GM19328 (cell line): Measurements from ENCODE around the gene ZW10.
"Not testable (repeated sequence)": the region's sequence is repeated elsewhere in the genome, so short reads cannot be mapped to it uniquely, and the experiment has no call there.

Source experiments
- ATAC-seq: cut with Tn5 transposase; IDR thresholded peaks from one replicate; pipeline ENCODE4 v1.9.1; 2021; ENCODE audit warnings: mild to moderate bottlenecking, moderate library complexity; ENCODE audit not compliant: unreplicated experiment

The ZW10 gene, protein sequence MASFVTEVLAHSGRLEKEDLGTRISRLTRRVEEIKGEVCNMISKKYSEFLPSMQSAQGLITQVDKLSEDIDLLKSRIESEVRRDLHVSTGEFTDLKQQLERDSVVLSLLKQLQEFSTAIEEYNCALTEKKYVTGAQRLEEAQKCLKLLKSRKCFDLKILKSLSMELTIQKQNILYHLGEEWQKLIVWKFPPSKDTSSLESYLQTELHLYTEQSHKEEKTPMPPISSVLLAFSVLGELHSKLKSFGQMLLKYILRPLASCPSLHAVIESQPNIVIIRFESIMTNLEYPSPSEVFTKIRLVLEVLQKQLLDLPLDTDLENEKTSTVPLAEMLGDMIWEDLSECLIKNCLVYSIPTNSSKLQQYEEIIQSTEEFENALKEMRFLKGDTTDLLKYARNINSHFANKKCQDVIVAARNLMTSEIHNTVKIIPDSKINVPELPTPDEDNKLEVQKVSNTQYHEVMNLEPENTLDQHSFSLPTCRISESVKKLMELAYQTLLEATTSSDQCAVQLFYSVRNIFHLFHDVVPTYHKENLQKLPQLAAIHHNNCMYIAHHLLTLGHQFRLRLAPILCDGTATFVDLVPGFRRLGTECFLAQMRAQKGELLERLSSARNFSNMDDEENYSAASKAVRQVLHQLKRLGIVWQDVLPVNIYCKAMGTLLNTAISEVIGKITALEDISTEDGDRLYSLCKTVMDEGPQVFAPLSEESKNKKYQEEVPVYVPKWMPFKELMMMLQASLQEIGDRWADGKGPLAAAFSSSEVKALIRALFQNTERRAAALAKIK

DNA sequence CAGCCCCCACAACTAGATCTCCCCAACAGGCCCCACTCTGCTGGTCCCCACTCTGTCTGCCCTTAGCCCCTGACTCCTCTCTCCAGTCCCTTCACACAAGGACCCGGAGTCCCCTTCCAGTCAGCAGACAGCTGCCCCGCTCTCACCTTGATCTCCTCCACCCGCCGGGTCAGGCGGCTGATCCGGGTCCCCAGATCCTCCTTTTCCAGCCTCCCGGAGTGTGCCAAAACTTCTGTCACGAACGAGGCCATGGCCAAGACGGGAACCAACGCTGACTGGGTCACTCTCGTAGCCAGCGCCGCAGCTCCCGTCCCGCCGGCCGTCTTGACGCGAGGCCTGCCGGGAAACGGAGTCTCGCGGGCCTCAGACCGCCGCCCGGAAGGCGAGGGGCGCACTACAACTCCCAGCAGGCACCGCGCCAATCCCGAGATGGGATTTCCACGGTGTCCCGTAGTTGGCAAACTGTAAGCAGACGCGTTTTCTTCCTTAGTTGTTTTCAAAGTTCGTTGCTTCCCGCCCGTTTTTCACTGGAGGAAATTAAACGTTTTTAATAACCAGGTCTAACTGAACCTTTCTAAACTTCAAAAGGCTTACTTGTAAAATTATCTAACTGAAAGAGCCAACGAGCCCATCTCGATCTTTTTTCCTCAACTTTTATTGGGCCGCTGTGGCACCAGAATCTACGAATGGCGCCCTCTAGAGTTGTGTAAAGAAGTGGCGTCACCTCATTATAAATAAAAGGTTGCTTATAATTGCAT lies at the start of gene ZW10:
Gene ZW10 (minus strand): TSS at position 277 of the 758 bp plus-strand sequence. CDS start 26 bp downstream, at position 251.
- ATAC-seq, result peak; percentile 99

DNA sequence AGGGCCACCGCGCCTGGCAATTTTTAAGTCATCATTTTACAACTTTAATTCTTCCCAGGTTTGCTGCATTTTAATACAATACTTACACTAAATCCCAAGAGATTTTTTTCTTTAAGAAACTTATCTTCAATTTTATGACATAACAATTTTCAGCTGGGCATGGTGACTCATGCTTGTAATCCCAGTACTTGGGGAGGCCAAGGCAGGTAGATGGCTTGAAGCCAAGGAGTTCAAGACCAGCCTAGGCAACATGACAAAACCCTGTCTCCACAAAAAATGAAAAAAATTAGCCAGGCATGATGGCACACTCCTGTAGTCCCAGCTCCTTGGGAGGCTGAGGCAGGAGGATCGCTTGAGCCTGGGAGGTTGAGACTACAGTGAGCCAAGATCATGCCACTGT lies 44.9 kb upstream of the ZW10 start:
- ATAC-seq, result no peak

DNA sequence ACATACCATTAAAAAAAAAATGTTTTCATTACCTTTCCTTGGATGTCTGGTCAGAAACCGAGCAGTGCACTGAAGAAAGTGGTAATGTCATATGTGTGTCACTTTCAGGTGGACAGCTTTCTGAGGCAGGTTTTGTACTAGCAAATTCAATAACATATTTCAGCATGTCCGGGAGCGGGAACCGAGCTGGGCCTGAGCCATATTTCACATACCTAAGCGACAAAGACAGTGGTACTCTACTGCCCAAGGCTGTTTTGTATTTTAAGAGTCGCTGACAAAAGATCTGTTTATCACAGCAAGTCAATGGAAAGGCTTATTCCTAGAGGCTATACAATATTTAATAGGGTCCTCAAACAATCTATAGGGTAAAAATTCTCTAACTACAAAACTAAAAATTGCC lies 44.1 kb upstream of the ZW10 start:
- ATAC-seq, result no peak

DNA sequence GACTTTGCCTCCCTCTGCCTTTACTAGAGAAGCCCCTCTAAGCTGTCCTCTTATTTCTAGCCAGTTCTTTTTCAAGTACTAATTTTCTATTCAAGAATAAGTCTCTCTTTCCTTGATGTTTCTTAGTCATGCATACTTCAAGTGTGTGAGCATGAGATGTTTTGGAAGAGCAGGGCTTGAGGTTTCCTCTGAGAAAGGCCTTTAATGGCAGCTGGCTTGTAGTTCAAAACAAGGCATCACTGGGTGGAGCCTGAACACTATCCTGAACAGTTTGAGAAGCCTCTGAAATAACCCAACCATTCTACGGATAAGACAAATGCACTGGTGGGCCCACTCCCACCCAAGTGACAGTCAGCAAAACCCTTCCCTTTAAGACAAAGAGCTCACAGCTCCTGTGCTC lies 43.7 kb upstream of the ZW10 start:
- no peak for ATAC-seq

DNA sequence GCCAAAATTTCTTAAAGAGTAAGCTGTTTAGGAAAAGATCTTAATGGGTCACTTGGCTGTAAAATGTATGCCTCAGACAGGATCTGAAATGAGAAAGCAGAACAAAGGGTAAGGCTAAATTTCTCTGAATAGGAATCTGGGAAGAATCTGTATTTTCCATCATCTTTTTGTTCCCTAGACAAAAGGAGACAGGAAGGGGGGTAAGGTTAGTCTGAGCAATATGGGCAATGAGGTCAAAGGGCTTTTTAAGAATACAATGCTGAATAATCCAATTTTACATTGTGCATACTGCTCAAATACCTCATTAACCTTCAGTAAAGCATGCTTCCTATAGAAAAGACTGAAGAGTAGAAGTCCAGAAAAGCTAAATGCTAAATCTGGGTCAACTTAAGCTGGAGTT lies 40.7 kb upstream of the ZW10 start:
- ATAC-seq, result no peak

DNA sequence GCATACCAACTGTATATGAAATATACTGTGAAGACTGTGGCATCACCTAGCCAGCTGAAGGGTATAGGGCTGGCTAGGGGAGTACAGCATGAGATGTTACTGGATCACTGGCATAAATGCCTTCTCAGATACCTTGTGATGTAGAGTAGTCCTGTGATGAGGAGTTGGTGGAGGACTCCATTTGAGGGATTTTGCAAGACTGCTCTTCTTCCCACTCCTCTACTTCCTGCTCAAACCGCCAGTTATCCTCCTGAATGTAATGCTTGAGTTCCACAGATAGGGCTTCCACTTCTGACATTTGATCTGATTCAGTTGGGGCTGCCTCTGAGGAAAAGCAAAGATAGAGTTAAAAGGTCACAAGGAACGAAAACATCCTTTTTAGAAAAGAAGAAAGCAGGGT lies 35.4 kb upstream of the ZW10 start:
- ATAC-seq, result no peak

DNA sequence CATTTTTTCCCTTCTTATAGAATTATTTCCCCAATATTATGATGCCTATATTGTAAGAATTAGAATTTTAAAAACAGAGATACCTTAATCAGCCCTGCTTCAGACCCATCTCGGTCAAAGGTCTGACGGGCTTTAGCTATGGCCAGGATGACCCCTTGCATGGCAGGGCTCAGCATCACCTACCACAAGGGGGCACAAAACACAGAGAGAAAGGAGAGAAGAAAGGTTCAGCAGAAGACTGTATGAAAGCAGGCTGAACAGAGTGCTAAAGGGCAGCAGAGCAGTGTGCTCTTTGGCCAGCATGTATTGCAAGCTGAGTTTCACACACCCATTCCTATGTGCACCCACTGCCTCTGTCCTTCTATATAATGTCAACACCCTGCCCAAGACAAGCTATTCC lies 32.9 kb upstream of the ZW10 start:
- peak; percentile 64 for ATAC-seq

DNA sequence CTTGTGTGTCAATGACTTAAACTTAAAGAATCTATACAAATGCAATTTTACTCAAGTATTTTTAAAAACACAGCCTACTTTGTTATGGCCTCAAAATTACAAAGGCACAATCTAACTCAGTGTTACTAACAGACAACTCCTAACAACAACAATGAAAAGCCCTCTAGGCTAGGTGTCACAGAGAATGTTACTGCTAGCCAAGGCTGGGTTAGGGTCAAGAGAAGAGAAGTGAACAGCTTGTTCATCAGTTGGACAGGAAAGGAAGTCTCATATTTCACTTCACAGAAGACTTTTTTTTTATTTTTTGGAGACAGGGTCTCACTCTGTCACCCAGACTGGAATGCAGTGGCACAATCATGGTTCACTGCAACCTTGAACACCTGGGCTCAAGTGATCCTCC lies 32.1 kb upstream of the ZW10 start:
- no peak for ATAC-seq

DNA sequence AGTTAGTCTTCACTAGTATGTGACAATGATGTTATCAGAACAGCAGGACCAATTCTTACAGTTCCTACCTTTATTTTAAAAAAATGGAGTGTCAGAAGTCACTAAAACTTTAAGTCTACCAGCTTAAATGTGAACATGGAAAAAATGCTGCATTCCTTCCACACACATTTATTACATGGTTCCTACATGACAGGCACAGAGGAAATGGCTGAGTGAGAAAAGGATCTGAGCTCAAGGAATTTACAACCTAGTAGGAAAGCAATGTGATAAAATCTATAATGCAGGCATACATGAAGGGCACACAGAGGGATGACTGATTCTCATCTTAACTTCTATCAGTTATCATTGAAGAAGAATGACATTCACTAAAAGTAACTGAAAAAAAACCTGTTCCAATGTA lies 29.1 kb upstream of the ZW10 start:
- no peak for ATAC-seq

DNA sequence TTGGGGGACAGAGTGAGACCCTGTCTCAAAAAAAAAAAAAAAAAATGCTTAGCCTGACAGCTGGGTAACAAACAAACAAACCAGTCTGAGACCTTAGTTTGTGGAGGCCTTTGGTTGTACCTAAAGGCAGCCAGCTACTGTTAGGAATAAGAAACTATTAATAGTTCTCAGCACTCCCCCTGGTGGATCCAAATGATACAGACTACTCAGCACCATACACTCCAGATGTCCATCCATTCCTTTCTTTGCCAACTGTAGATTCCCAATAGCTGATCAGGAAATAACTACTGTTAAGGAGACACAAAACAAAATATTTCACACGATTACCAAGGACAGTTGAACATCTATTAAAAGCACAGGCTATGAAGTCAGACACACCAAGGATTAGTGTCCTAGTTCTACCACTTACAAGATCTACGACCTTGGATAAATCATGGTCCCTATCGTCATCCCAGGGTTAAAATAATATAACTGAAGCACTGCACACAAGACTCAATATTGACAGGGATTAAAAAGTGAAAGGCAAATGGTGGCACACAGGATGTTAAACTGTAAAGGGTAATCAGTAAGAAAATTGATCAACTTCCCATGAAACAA lies 23.3 kb upstream of the ZW10 start:
- ATAC-seq, result no peak

DNA sequence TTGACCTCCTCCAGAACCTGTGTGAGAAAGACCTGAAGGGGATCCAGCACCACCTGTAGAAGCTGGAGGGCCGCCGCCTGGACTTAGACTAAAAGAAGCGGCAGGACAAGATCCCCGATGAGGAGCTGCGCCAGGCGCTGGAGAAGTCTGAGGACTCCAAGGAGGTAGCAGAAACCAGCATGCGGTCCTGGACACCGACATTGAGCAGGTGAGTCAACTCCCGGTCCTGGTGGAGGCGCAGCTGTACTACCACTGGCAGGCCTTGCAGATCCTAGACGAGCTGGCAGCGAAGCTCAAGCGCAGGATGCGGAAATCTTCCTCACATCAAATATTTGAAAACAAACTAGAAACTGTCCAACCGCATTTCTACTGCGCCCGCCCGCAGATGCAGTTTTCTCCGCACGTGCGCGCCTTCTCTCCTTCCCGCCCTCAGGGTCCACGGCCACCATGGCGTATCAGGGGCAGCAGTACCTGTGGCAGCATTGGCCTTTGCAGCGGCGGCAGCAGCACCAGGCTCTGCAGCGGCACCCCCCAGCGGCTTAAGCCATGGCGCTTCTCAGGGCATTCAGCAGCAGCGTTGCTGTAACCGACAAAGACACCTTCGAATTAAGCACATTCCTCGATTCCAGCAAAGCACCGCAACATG lies 16.3 kb upstream of the ZW10 start:
- no peak for ATAC-seq

DNA sequence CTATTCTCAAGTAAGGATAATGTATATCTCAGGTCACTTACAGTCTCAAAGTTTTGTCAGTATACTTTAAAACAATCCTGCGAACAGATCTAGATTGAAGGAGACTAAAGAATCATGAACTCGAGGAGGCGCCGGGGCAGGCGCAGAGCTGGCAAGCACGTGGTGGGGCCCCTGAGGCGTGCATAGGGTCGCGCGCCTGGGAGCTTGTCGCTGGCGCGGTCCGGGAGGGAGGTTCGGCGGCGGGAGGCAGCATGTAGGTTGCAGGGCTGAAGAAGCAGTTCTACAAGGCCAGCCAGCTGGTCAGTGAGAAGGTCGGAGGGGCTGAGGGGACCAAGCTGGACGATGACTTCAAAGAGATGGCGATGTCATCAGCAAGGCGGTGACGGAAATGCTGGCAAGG lies 15.5 kb upstream of the ZW10 start:
- ATAC-seq, result not testable (repeated sequence)

DNA sequence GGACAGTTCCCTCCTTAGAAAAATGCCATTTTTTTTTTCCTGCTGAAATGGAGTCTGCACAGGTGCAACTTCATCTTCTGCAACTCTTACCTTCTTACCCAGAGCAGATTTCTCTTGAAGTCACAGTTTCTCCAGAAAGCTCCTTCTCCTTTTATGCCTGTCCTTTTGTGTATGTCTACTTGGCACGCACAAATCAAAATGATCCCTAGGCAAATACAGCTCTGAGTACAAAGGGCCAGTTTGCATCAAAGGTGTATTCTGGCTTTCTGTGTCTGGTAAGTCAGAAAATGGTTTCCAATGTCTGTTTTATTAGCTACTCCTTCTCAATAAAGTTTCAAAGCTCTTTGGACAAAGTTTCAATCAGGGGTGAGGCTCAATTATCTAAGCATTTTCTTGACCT lies 8.6 kb upstream of the ZW10 start:
- no peak for ATAC-seq

DNA sequence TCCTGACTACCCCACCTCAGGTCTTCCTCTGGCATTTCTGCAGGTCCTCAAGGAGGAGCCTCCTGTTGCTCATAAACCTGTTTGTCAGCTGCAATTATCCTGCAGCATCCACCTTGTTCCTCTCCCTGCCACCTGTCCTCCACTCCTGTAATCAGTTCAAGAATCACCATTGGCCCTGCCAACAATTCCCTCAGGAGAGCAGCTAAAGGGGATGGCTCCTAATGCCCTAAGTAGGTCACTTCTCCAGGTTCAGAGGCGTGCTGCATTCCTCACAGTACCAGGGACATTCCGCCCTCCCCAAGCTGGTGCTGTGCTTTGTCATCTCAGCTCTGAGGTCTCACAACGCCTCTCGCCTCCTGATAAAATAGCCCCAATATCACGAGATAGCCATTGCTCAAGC lies 8.2 kb upstream of the ZW10 start:
- ATAC-seq, result no peak

DNA sequence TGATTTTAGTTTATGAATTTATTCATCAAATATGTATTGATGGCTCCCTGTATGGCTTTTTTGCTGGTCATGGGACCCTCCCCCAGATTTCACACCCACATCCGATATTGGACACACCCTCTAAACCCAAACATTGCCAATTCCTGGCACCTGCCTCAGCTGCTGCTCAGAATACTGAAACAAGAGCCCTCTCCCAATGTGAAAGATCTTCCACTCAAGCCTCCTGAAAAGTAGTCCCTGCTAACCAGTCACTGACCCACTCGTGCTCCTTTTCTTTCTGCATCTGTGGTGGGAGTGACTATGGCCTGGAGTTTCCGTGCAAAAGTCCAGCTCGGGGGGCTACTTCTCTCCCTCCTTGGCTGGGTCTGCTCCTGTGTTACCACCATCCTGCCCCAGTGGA lies 6.0 kb upstream of the ZW10 start, which contains the start of gene CLDN25:
Gene CLDN25 (plus strand): TSS at position 301 of the 400 bp plus-strand sequence. CDS start 0 bp downstream, at position 301.
- no peak for ATAC-seq

DNA sequence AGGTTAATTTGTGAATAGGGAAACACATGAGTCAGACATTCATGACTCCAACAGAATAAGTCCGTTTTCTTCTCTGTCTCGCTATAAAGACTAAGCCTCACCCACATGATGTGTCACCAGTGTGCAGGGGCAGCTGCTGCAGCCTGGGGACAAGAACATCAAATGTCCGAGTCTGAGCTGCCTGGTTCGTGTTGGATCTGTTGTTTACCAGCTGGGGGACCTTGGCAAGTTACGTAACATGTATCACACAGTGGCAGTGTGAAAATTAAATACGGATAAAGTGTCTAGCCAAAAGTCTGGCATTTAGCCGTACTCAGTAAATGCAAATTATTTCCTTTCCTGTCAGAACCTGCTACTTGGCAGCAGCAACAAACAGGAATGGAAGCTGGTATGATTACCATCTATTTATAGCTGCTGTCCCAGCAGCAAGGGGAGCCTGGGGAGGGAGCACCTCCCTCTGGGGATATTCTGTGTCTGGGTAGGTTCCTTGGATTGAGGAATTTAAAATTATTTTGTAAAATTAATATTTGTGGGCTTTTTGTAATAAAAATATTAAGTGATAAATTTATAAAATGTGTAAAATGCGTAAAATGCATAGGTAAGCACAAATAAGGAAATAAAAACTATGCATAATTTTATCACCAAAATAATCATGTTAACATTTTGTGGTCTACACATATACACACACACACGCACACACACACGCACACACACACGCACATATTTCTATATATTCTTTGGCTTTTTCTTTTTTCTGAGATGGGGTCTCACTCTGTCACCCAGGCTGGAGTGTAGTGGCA lies 4.8 kb upstream of the ZW10 start:
- no peak for ATAC-seq

DNA sequence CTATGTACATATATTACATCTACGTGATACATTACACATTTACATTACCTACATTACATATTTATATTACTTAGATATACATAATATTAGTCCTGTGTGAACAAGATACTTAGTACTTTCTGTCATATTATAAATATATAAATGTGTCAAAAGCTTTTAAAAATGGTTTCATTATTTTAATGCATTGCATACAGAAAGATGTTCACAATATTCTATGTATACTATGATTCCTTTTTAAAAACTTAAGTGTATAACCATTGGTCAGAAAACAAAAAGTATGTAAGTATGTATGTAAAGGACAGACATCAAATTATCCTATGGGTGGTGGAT lies 647 bp upstream of the ZW10 start:
- no peak for ATAC-seq

DNA sequence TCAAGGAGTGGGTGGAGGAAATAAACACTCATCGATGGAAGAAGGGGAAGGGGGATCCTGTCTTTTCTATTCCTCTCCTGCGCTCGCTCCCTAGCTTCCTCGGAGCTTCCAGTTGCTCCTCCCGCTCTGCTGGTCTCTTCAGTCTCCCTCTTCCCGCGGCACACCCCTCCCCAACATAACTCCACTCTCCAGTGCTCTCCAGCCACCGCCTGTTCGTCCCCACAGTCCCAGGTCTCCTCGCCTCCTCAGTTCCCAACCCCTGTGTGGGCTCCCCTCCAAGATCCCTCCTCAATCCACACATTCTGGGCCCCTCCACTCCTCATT lies 438 bp downstream of the ZW10 start:
- no peak for ATAC-seq

DNA sequence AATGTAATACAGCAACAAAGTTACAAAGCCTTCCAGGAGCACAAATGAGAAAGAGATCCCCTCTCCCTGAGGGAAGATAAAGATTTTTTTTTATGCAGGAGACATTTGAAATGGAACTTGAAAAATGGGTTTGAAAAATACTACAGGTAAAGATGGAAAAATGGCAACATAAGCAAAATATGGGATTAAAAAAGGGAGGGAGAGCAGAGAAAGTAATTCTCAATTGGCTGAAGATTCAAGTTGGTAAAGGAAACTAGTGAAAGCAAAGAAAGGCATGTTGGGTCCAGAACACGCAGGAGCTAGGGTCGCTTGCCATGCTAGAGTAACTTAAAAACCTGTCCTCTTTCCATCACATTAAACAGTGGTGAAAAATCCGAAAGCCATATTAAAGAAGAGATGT lies 1.5 kb downstream of the ZW10 start:
- ATAC-seq, result no peak
